ENCODE results near the gene TMEM87A. TPM values are rescaled to one million over a fixed set of nuclear protein-coding genes. Genes with fewer than 3 reads are reported as not detected.

Gene TMEM87A
- total and polyA plus RNA-seq, 2 donors from 2014 or later, result 18.8 to 57.3 TPM

DNA sequence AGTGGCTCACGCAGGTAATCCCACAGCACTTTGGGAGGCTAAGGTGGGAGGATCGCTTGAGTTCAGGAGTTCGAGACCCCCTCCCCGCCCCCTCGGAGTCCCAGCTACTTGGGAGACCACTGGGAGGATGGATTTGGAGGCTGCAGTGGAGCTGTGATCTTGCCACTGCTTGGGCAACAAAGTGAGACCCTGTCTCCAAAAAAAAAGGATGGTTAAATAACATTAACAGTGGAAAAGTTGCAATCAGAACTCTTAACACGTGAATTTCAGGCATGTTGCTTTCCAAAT is 1.4 kb upstream of the TMEM87A start:
- Histone ChIP-seq H3K36me3 (ENCODE audit: control insufficient read depth in 2 of 3, insufficient read depth in 3 of 3, low read length in 3 of 3) (peaks cover 0 to 6% (median 4%) of the 10 kb centered on the region in 3 donors), H3K9me3 (ENCODE audit: control insufficient read depth in 2 of 3, insufficient read depth in 1 of 3, low read length in 3 of 3) (no peaks in the 10 kb centered on the region), H3K27ac (ENCODE audit: low read depth in 2 of 2, low read length in 2 of 2) (peak overlapping the region; percentile 98 to 99), H3K4me1 (ENCODE audit: control insufficient read depth in 2 of 3, insufficient read depth in 2 of 3, low read depth in 1 of 3, low read length in 3 of 3) (peaks cover 0 to 9% (median 6%) of the 10 kb centered on the region in 3 donors), H3K4me3 (ENCODE audit: low read length in 3 of 3) (peak overlapping the region in 2 of 3 donors; percentile 80 to 87), H3K27me3 (ENCODE audit: control insufficient read depth, insufficient read depth, low read length) (no peaks in the 10 kb centered on the region), H3K9ac (ENCODE audit: low read length in 3 of 3) (peak overlapping the region; percentile 66 to 87 (median 68))
- intact Hi-C loops (cut with DNase I), result no loop called here
- no peak for TF ChIP-seq CTCF (IDR thresholded peaks at IDR 0.05; ENCODE audit: borderline replicate concordance, extremely low read depth, insufficient read depth)
- DNase-seq (peak in 2 of 5 donors; percentile 14 to 49), FAIRE-seq (no peak)

DNA sequence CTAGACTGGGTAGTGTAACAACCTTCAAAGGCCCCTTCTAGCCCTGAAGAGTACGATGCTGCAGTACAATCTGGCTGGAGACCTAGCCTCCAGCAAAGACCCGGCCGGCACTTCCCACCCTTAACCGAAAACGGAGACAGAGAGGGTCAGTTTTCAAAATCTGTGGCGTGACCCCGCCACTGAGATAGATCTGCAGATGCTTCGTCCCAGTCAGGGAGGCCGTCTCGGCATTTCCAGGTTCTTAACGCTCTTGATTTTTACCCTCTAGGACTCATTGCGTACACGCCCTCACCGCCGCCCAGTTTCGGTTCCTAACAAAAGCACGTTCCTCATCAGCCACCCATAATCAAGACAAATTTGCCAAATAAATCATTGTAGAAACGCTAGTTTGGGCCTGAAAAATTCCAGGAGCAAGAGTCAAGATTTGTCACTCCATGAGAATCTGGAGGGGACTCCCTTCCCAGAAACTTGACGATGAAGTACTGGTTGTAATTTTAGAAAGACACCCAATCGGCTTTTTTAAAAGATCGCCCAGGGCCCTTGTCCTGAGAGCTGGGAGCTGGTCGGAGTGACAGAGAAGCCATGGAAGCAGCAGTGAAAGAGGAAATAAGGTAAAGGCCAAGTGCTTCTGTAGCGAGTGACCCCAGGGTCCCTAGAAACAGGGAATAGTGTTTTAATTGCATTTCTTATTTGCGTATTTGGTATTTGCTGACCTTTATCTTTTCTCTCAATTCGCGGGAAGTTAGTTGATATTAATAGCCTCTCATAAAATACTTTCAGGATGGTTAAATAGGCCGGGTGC is 868 bp upstream of the TMEM87A start:
- Histone ChIP-seq H3K9ac (ENCODE audit: low read length in 3 of 3) (peak overlapping the region; percentile 66 to 87 (median 68)), H3K27ac (ENCODE audit: low read depth in 2 of 2, low read length in 2 of 2) (peak overlapping the region; percentile 98 to 99), H3K9me3 (ENCODE audit: control insufficient read depth in 2 of 3, insufficient read depth in 1 of 3, low read length in 3 of 3) (no peaks in the 10 kb centered on the region), H3K27me3 (ENCODE audit: control insufficient read depth, insufficient read depth, low read length) (no peaks in the 10 kb centered on the region), H3K36me3 (ENCODE audit: control insufficient read depth in 2 of 3, insufficient read depth in 3 of 3, low read length in 3 of 3) (peaks cover 0 to 1% (median under 1%) of the 10 kb centered on the region in 3 donors), H3K4me1 (ENCODE audit: control insufficient read depth in 2 of 3, insufficient read depth in 2 of 3, low read depth in 1 of 3, low read length in 3 of 3) (peaks cover 0 to 9% (median 6%) of the 10 kb centered on the region in 3 donors), H3K4me3 (ENCODE audit: low read length in 3 of 3) (peak overlapping the region; percentile 80 to 91 (median 87))
- intact Hi-C loops (cut with DNase I), result no loop called here
- DNase-seq (peak; percentile 50 to 82 (median 75)), FAIRE-seq (no peak)
- TF ChIP-seq CTCF (IDR thresholded peaks at IDR 0.05; ENCODE audit: borderline replicate concordance, extremely low read depth, insufficient read depth), result no peak

DNA sequence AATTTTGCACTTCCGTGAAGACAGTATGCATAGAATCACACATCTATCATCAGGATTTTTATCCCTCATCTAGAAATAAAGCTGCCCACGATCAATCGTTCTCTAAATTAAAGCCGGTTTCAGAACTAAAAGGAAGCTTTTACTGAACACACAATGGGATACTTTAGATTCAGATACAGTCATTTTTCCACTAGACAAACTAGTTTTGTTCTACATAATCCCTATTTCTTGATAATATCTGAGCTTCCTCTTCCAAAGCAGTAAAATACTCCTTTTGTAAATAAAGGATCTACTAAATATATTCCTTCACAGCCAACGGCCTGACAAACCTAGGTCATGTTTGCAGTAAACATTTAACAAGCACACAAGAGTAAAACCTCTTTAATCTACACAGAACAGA is 2.2 kb downstream of the TMEM87A start:
- Histone ChIP-seq H3K27me3 (ENCODE audit: control insufficient read depth, insufficient read depth, low read length) (no peaks in the 10 kb centered on the region), H3K36me3 (ENCODE audit: control insufficient read depth in 2 of 3, insufficient read depth in 3 of 3, low read length in 3 of 3) (peaks cover 2 to 13% (median 5%) of the 10 kb centered on the region in 3 donors), H3K9ac (ENCODE audit: low read length in 3 of 3) (no peak overlapping the region), H3K4me3 (ENCODE audit: low read length in 3 of 3) (no peak overlapping the region), H3K27ac (ENCODE audit: low read depth in 2 of 2, low read length in 2 of 2) (no peak overlapping the region), H3K9me3 (ENCODE audit: control insufficient read depth in 2 of 3, insufficient read depth in 1 of 3, low read length in 3 of 3) (no peaks in the 10 kb centered on the region), H3K4me1 (ENCODE audit: control insufficient read depth in 2 of 3, insufficient read depth in 2 of 3, low read depth in 1 of 3, low read length in 3 of 3) (peaks cover 0 to 7% (median 6%) of the 10 kb centered on the region in 3 donors)
- intact Hi-C loops (cut with DNase I), result no loop called here
- no peak for TF ChIP-seq CTCF (IDR thresholded peaks at IDR 0.05; ENCODE audit: borderline replicate concordance, extremely low read depth, insufficient read depth)
- DNase-seq, result no peak
- FAIRE-seq, result no peak

All from kidney (tissue), 14 donors.